ENCODE measurements around the gene YES1. TPM values are rescaled to one million over a fixed set of nuclear protein-coding genes. Genes with fewer than 3 reads are reported as not detected.

Gene YES1
- total RNA-seq, 2 donors from 2014 or later, result 62.8 to 78.8 TPM

DNA sequence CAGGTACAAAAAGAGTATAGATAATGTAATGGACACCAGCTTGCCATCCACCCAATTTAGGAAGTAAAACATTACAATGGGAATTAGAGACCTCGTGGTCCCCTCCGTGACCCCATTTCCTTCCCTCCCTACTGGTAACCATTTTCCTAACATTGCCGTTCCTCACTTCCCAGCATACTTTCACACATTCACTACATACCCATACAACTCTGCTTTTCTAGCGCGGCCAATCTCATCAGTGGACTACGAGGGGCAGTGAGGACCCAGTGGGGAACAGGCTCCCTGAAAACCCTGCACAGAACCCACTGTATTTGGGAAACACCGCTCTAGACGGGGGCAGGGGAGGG, 100.8 kb downstream of the YES1 start:
- peaks cover 8% of the 10 kb centered on the region for H3K4me1 Mint-ChIP-seq
- Histone ChIP-seq H3K4me3 (ENCODE audit: low read length) (peak overlapping the region; percentile 93), H3K27me3 (ENCODE audit: control insufficient read depth, insufficient read depth, low read length, poor library complexity, severe bottlenecking) (no peaks in the 10 kb centered on the region), H3K9me3 (ENCODE audit: control insufficient read depth, low read length) (no peaks in the 10 kb centered on the region), H3K27ac (ENCODE audit: low read depth, low read length) (no peak overlapping the region), H3K4me1 (ENCODE audit: control insufficient read depth, insufficient read depth, low read length) (no peaks in the 10 kb centered on the region), H3K36me3 (ENCODE audit: control insufficient read depth, insufficient read depth, low read length) (peaks cover 7% of the 10 kb centered on the region), H3K9ac (ENCODE audit: extremely low read depth, low read length, poor library complexity, severe bottlenecking) (peak overlapping the region; percentile 82)
- peak overlapping the region; percentile 56 for H3K27ac Mint-ChIP-seq
- TF ChIP-seq, protein P1, sequence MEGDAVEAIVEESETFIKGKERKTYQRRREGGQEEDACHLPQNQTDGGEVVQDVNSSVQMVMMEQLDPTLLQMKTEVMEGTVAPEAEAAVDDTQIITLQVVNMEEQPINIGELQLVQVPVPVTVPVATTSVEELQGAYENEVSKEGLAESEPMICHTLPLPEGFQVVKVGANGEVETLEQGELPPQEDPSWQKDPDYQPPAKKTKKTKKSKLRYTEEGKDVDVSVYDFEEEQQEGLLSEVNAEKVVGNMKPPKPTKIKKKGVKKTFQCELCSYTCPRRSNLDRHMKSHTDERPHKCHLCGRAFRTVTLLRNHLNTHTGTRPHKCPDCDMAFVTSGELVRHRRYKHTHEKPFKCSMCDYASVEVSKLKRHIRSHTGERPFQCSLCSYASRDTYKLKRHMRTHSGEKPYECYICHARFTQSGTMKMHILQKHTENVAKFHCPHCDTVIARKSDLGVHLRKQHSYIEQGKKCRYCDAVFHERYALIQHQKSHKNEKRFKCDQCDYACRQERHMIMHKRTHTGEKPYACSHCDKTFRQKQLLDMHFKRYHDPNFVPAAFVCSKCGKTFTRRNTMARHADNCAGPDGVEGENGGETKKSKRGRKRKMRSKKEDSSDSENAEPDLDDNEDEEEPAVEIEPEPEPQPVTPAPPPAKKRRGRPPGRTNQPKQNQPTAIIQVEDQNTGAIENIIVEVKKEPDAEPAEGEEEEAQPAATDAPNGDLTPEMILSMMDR (conservative IDR thresholded peaks at IDR 0.05), result no peak
- 20 to 34% methylated on average over 8 of the region's 8 CpGs for WGBS, 2 experiments (ENCODE audit: insufficient coverage in 1 of 2, insufficient read length in 1 of 2)
- DNase-seq, result peak; percentile 59
- H3K36me3 Mint-ChIP-seq (ENCODE audit: low read depth), result peaks cover 21% of the 10 kb centered on the region
- H3K4me3 Mint-ChIP-seq, result peak overlapping the region; percentile 84
- H3K27me3 Mint-ChIP-seq (ENCODE audit: insufficient read depth), result peaks cover 4% of the 10 kb centered on the region
- H3K9me3 Mint-ChIP-seq, result peaks cover 15% of the 10 kb centered on the region

DNA sequence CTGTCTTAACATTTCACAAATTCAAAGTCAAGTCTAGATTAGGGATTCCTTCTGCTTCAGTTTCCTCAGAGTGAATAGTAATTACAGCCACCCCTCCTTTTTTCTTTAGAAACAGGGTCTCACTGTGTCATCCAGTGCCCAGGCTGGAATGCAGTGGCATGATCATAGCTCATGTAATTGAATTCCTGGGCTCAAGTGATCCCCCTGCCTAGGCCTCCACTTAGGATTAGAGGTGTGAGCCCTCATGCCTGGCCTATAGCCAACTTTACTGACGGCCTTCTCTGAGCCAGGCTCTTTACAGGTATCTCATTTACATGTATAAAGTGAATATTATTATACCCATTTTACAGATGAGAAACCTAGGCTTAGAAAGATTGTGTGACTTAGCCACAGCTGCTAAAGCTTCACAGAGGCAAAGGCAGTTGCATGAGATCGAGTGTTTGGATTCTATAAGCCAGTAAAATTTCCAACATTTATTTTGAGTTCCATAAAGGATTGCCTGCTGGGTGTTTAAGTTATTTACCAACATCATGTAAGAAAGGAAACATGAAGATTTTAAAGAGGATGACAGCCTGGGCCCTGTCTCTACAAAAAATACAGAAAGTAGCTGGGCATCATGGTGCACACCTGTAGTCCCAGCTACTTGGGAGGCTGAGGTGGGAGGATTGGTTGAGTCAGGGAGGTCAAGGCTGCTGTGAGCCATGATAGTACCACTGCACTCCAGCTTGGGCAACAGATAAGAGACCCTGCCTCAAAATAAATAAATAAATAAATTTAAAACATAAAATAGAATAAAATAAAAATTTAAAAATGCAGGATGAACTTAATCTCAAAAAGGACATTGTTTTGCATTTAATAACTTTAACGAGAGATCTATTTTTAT, 101.4 kb downstream of the YES1 start:
- Histone ChIP-seq H3K27ac (ENCODE audit: low read depth, low read length) (no peak overlapping the region), H3K9me3 (ENCODE audit: control insufficient read depth, low read length) (no peaks in the 10 kb centered on the region), H3K4me3 (ENCODE audit: low read length) (peak overlapping the region; percentile 93), H3K36me3 (ENCODE audit: control insufficient read depth, insufficient read depth, low read length) (peaks cover 11% of the 10 kb centered on the region), H3K27me3 (ENCODE audit: control insufficient read depth, insufficient read depth, low read length, poor library complexity, severe bottlenecking) (no peaks in the 10 kb centered on the region), H3K4me1 (ENCODE audit: control insufficient read depth, insufficient read depth, low read length) (no peaks in the 10 kb centered on the region), H3K9ac (ENCODE audit: extremely low read depth, low read length, poor library complexity, severe bottlenecking) (no peak overlapping the region)
- Mint-ChIP-seq H3K27ac (no peak overlapping the region), H3K4me3 (peak overlapping the region; percentile 84), H3K27me3 (ENCODE audit: insufficient read depth) (peaks cover 4% of the 10 kb centered on the region), H3K9me3 (peaks cover 15% of the 10 kb centered on the region), H3K36me3 (ENCODE audit: low read depth) (peaks cover 25% of the 10 kb centered on the region), H3K4me1 (peaks cover 8% of the 10 kb centered on the region)
- WGBS, 2 experiments (ENCODE audit: insufficient coverage in 1 of 2, insufficient read length in 1 of 2), result 95% methylated on average over 1 of the region's 3 CpGs; no CpG with 5 or more reads in 1 of the 2 experiments
- no peak for DNase-seq
- TF ChIP-seq, protein P1 (conservative IDR thresholded peaks at IDR 0.05), result no peak

- H3K4me1 Mint-ChIP-seq, result peaks cover 8% of the 10 kb centered on the region
- Histone ChIP-seq H3K9ac (ENCODE audit: extremely low read depth, low read length, poor library complexity, severe bottlenecking) (no peak overlapping the region), H3K4me3 (ENCODE audit: low read length) (no peak overlapping the region), H3K36me3 (ENCODE audit: control insufficient read depth, insufficient read depth, low read length) (peaks cover 19% of the 10 kb centered on the region), H3K27ac (ENCODE audit: low read depth, low read length) (no peak overlapping the region), H3K4me1 (ENCODE audit: control insufficient read depth, insufficient read depth, low read length) (no peaks in the 10 kb centered on the region), H3K27me3 (ENCODE audit: control insufficient read depth, insufficient read depth, low read length, poor library complexity, severe bottlenecking) (no peaks in the 10 kb centered on the region), H3K9me3 (ENCODE audit: control insufficient read depth, low read length) (no peaks in the 10 kb centered on the region)
- WGBS, 2 experiments (ENCODE audit: insufficient coverage in 1 of 2, insufficient read length in 1 of 2), result 94 to 100% methylated on average over 1 of the region's 1 CpG
- TF ChIP-seq, protein P1 (conservative IDR thresholded peaks at IDR 0.05), result no peak
- peaks cover 2% of the 10 kb centered on the region for H3K27me3 Mint-ChIP-seq (ENCODE audit: insufficient read depth)
- H3K9me3 Mint-ChIP-seq, result peaks cover 13% of the 10 kb centered on the region
- H3K27ac Mint-ChIP-seq, result no peak overlapping the region
- no peak overlapping the region for H3K4me3 Mint-ChIP-seq
- H3K36me3 Mint-ChIP-seq (ENCODE audit: low read depth), result peaks cover 34% of the 10 kb centered on the region
- DNase-seq, result no peak
Measured at GRCh38 chr18:709771-710170, 102.3 kb downstream of the YES1 start.

All from endodermal cell (in vitro differentiated cells).